Midbrain (tissue), 1 donor: ENCODE results near the gene SPG7.

Source experiments
- DNase-seq: peaks from one replicate; lab custom pipeline; 2025; lab: John Stamatoyannopoulos, UW

The SPG7 gene

GRCh38 chr16:89600427-89600826 is 92.2 kb downstream of the SPG7 start:
- DNase-seq: no peak

GRCh38 chr16:89600956-89601355 is 92.8 kb downstream of the SPG7 start:
- DNase-seq: no peak

- no peak for DNase-seq
These were observed 93.7 kb downstream of the SPG7 start for GRCh38 chr16:89601906-89602272.

- no peak for DNase-seq
These were observed 94.2 kb downstream of the SPG7 start for GRCh38 chr16:89602273-89602951.

DNA sequence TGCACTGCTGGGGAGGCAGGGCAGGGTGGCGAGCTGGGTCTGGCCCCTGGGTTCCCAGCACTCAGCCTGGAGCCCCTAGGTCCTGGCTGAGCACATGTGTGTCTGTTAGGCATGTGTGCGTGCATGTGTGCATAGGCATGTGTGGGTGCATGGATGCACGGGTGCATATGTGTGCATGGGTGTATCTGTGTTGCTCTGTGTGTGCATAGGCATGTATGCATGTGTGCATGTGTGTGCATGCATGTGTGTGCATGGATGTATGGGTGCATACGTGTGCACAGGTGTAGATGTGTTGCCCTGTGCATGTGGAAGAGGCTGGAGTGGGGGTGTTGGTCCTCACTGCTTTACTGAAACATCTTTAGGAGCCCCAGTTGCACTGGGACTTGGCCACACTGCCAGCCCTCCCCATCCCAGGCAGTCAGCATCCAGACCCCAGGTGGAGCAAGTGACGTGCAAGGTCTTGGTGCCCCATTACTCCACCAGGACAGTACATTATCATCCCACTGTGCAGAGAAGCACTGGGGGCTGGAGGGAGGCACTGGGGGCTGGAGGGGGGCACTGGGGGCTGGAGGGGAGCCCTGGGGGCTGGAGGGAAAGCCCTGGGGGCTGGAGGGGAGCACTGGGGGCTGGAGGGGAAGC is 94.9 kb downstream of the SPG7 start:
- DNase-seq: no peak

DNA sequence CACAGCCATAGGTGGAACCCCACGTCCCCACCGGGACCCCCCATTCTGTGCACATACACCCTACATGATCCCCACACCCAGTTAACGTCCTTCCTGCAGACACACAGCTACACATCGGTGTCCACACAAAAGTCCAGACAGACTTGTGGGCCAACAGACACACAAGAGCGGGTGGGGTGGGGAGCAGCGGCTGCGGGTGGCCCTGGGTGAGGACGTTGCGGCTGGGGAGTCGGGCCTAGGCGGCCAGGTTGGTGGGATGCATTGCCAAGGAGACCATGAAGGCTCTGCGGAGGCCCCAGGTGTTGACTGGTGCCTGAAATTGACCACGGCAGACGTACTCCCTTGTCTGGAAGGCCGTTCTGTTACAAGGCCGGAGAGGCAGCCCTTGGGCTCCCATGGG is 96.6 kb downstream of the SPG7 start:
- no peak for DNase-seq

GRCh38 chr16:89605186-89605970 is 97.2 kb downstream of the SPG7 start:
- no peak for DNase-seq

DNA sequence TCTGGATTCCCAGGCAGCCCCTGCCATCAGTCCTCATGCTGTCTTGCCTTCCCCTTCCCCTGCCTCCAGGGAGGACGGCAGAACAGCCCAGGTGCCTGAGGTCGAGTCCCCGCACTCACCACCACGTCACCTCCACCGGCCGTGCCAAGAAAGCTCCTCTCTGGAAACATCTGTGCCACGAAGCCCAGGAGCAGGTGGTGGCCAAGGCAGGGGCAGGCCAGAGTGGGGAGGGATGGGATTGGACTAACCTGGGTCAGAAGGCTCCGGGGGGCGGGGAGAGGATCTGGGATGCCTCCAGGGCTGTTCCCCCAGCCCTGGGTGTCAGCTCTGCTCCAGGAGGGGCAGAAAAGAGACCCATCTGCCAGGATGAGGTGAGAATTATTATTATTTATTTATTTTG is 97.8 kb downstream of the SPG7 start:
- no peak for DNase-seq
